GM21737 (cell line): ENCODE measurements around the gene ZSWIM6.

Experiments used
- ATAC-seq: cut with Tn5 transposase; IDR thresholded peaks from one replicate; pipeline ENCODE4 v1.9.1; 2021; ENCODE audit warnings: mild to moderate bottlenecking, moderate library complexity; ENCODE audit not compliant: unreplicated experiment

Gene ZSWIM6

GRCh38 chr5:61472172-61472958 lies 140.3 kb downstream of the ZSWIM6 start:
- ATAC-seq: no peak

GRCh38 chr5:61474746-61475145 lies 142.7 kb downstream of the ZSWIM6 start:
- no peak for ATAC-seq

DNA sequence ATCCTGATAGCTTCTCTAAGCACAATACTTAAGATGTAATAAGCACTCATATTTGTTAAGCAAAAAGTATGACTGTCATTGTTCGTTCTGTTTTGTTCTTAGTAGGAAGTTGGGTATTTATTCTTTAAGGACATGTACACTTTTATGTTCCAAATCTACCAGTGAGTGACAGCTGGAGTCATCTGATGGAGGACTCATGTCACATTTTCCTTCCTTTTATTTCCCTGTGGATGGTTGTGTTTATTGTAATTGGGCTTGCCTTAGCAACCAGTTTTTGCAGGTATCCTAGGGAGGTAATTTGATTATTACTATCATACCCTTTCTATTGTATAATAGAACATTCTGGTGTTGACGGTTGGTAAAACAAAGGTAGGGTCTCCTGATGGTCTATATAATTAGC lies 145.7 kb downstream of the ZSWIM6 start:
- no peak for ATAC-seq

DNA sequence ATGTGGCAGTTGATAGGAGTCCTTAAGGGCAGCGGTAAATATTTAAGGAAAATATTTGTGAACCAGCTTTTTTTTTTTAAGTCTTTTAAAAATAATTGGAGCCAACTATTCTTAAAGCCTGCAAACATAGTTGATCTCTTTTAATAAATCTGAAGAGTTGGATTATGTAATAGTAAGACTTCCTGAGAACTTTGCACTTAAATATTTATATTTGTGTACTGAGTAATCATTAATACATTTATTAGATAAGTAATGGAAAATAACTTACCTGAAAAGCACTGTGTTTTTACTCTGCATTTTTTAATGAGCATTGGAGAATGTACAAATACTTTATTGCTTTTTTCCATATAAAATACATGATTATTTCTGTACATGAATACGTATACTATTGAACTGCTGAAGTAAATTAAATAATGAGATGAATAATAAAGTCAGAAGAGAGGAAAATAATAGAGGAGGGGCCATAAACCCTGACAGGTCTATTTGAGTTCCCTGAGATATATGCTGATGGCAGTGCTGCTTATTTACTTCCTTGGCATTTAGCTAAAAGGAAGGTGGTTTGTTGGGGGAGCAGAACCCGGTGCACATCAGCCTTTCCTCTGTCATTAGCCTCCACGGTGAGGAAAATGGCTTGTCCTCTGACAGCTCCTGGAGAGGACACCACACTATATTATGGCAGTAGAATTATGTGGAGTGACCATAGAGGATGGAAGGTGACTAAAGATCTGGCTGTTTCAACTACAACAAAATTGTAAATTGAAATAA lies 148.0 kb downstream of the ZSWIM6 start:
- ATAC-seq: no peak

DNA sequence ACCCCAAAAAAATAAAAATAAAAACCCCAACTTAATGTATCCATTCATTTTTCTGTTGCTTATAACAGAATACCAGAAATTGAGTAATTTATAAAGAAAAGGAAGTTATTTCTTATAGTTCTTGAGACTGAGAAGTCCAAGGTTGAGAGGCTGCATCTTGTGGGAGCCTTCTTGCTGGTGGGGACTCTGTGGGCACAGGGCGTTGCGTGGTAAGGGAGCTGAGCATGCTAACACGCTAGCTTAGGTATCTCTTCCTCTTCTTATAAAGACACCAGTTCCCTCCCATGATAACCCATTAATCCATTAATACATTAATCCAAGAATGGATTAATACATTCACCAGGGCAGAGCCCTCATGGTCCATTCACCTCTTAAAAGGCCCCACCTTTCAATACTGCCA lies 150.9 kb downstream of the ZSWIM6 start:
- no peak for ATAC-seq

GRCh38 chr5:61486476-61486875 lies 154.4 kb downstream of the ZSWIM6 start:
- ATAC-seq: no peak

DNA sequence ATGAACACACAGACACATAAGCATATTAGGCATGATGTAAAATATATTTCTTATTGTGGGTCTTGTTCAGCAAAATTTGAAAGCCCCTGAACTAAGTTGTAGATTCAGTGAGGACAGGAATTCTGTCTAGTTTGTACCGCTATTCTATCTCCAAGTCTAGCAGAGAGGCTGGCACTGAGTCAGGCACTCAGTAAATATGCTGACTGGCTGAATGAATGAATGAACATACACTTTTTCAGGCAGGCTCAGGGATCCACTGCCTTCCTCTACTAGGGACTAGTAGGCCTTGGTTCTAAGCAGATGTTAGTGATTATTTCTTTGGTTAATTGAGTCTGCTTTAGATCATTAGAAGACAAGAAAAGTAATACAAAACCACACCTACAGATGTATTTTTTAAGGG lies 157.5 kb downstream of the ZSWIM6 start:
- no peak for ATAC-seq

GRCh38 chr5:61491861-61492260 lies 159.8 kb downstream of the ZSWIM6 start:
- no peak for ATAC-seq

DNA sequence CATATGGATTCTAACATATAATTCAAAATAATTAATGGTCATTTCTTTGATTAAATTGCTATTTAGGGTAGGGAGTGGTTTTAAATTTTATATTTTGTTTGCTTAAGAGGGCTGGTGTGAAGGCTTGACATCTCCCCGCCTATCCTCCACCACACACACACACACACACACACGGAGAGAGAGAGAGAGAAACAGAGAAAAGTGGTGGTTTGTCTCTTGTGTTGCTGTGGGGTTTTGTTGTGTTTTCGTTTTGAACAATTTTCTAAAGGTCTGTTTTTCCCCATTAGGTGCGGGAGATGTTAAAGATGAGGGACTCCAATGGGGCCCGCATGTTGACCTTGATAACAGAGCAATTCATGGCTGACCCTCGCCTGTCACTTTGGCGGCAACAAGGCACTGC lies 161.9 kb downstream of the ZSWIM6 start:
- ATAC-seq: no peak

- ATAC-seq: no peak
These were observed 164.4 kb downstream of the ZSWIM6 start for GRCh38 chr5:61496446-61496845.

GRCh38 chr5:61496860-61497259 lies 164.8 kb downstream of the ZSWIM6 start:
- ATAC-seq: no peak

DNA sequence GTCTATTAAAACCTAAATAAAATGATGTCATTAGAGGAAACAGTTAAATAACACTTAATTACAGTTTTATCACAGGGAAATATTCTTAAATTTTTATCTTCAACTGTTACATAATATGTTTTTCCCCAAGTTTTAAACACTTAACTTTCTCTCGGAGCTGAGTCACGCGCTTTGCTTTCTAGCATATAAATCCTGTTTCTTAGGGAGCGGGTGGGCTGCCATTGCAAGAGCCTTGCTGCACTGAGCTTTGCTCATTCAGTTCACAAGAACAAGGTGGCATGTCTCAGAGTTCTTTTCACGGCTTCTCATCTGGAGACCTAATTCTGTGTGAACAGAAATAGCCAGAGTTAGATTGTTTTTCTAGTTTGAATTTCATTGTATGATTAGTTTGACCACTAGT lies 166.1 kb downstream of the ZSWIM6 start:
- ATAC-seq: no peak

GRCh38 chr5:61501971-61502370 lies 169.9 kb downstream of the ZSWIM6 start:
- no peak for ATAC-seq

- no peak for ATAC-seq
These were observed 172.2 kb downstream of the ZSWIM6 start for GRCh38 chr5:61504143-61504770.

- ATAC-seq: no peak
These were observed 173.2 kb downstream of the ZSWIM6 start for GRCh38 chr5:61505281-61505680.

GRCh38 chr5:61507232-61507631 lies 175.2 kb downstream of the ZSWIM6 start:
- no peak for ATAC-seq

DNA sequence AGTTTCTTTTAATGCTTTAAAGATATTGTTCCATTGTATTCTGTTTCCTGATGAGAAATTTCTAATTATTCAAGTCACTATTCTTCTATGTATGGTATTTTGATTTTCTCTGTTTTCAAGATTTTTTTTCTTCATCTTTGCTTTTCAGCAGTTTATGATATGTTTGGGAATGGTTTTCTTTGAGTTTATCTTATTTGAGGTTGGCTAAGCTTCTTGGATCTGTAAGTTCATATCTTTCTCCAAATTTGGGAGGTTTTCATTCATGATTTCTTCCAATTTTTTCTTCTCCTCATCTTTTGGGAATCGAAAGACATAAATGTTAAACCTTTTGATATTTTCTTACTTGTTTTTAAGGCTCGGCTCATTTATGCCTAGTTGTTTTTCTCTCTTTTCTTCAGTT lies 184.9 kb downstream of the ZSWIM6 start:
- no peak for ATAC-seq

DNA sequence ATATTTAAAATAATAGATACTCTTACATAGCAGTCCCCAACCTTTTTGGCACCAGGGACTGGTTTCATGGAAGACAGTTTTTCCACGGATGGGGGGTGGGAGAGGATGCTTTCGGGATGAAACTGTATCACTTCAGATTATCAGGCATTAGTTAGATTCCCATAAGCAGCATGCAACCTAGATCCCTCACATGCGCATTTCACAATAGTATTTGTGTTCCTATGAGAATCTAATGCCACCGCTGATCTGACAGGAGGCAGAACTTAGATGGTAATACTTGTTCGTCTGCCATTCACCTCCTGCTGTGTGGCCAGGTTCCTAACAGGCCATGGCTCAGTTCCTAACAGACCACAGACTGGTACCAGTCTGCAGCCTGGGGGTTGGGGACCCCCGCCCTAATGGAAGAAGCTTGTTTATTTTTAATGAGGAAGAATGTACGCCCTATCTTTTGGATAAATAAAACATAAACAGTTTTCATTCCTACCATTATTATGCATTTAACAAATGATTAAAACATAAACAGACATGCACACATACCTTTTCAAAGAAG lies 187.7 kb downstream of the ZSWIM6 start:
- ATAC-seq: no peak

DNA sequence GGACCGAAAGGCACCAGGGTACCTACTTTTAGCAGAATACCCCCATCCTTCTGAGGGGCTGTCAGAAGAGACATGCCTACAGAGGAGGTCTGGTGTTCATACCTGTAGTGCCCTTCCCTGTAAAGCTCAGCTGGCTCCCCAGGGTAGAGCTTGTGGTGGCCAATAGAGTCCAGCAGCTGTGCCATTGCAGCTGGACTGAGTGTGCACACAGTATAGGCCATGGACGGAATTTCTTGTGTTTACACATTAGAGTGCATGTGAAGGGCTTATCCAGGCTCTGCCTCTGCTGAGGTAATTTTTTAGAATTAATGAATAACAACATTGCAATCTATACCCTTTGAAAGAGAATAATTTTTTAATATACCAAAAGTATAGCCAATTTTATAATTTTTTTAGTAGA lies 191.0 kb downstream of the ZSWIM6 start:
- ATAC-seq: no peak

GRCh38 chr5:61523997-61524396 lies 191.9 kb downstream of the ZSWIM6 start:
- ATAC-seq: no peak

DNA sequence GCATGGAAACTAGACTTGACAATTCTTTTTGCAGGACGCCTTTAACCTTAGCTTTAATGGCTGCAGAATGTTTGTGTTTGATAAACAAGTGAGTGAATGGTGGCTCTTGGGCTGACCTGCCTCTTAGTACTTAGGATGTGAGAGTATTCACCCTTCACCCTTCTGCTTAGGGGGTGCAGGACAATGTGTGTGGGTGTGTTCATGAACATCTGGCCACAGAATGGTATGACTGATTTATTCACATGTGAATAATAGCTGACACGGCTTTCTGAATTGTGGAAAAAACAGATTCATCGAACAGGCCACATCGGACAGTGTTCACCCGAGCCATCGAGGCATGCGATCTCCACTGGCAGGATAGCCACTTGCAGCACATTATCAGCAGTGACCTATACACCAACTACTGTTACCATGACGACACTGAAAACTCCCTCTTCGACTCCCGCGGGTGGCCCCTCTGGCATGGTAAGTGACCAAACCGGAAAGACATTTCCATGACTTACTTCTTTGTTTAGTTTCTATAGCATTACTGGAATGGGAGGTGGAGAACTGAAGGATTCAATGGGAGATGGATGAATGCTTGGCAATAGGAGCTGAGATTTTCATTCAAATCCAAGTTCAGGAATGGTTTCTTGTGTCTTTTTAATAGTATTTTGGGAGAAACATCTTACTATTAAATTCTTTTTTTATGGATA lies 193.6 kb downstream of the ZSWIM6 start:
- no peak for ATAC-seq
